Keratinocyte (primary cell): ENCODE measurements around the gene RNF123. TPM values are rescaled to one million over a fixed set of nuclear protein-coding genes. Genes with fewer than 3 reads are reported as not detected.
A peak's percentile ranks its signal among the peaks of the same experiment; 100 is the strongest.

Source experiments
- DNase-seq: peaks from one replicate; pipeline ENCODE4 v3.0.0-alpha.2; 2011; ENCODE audit warnings: low read depth, missing footprints, low spot score
- FAIRE-seq: peaks from 2 replicates; lab custom pipeline; 2011; peaks lifted over from hg19 to GRCh38; lab: Jason Lieb, UNC
- H2AFZ ChIP-seq: 2 replicates; pipeline ENCODE4 v1.6.0; 2012; ENCODE audit warnings: low read length, control low read depth, inconsistent platforms; ENCODE audit not compliant: control insufficient read depth
- H3K27ac ChIP-seq: 2 replicates; pipeline ENCODE4 v1.5.1; 2011; ENCODE audit warnings: low read length; ENCODE audit not compliant: control insufficient read depth, insufficient read depth
- H3K27me3 ChIP-seq: 3 replicates; pipeline ENCODE4 v1.6.0; 2011; ENCODE audit warnings: low read length; ENCODE audit not compliant: control insufficient read depth, insufficient read depth; ENCODE audit errors: extremely low read depth
- H3K36me3 ChIP-seq, 2 experiments: 2 replicates in 1 of 2; 3 replicates in 1 of 2; pipeline ENCODE4 v1.5.1; 2011; ENCODE audit warnings: low read length in 2 of 2, mild to moderate bottlenecking in 1 of 2; ENCODE audit not compliant: control insufficient read depth in 2 of 2, insufficient read depth in 2 of 2; ENCODE audit errors: extremely low read depth in 1 of 2
- H3K4me1 ChIP-seq: 3 replicates; pipeline ENCODE4 v1.5.1; 2011; ENCODE audit warnings: low read length; ENCODE audit not compliant: control insufficient read depth, insufficient read depth; ENCODE audit errors: extremely low read depth
- H3K4me2 ChIP-seq: 3 replicates; pipeline ENCODE4 v1.6.0; 2011; ENCODE audit warnings: low read depth, low read length; ENCODE audit not compliant: control insufficient read depth, insufficient read depth; ENCODE audit errors: extremely low read depth
- H3K4me3 ChIP-seq, 3 experiments: fragments of 200-600 bp in 1 of 3; sonication (generic) in 1 of 3; 2 replicates in 2 of 3; 3 replicates in 1 of 3; pipeline ENCODE4 v1.5.1; 2011 to 2016; ENCODE audit warnings: low read length in 3 of 3, mild to moderate bottlenecking in 3 of 3, control low read depth in 2 of 3, inconsistent platforms in 1 of 3, low read depth in 1 of 3, mixed read lengths in 1 of 3, mixed run types in 1 of 3, moderate library complexity in 1 of 3; ENCODE audit not compliant: control insufficient read depth in 2 of 3, insufficient read depth in 2 of 3; ENCODE audit errors: extremely low read depth in 1 of 3
- H3K79me2 ChIP-seq: 2 replicates; pipeline ENCODE4 v1.6.0; 2012; ENCODE audit warnings: low read length; ENCODE audit not compliant: control insufficient read depth, insufficient read depth
- H3K9ac ChIP-seq: 3 replicates; pipeline ENCODE4 v1.6.0; 2011; ENCODE audit warnings: low read length; ENCODE audit not compliant: control insufficient read depth, insufficient read depth; ENCODE audit errors: extremely low read depth
- H3K9me1 ChIP-seq: 3 replicates; pipeline ENCODE4 v1.6.0; 2011; ENCODE audit warnings: low read length; ENCODE audit not compliant: control insufficient read depth, insufficient read depth; ENCODE audit errors: extremely low read depth
- H3K9me3 ChIP-seq: 2 replicates; pipeline ENCODE4 v1.5.1; 2012; ENCODE audit warnings: low read depth, low read length; ENCODE audit not compliant: control insufficient read depth
- H4K20me1 ChIP-seq: 3 replicates; pipeline ENCODE4 v1.6.0; 2011; ENCODE audit warnings: low read length; ENCODE audit not compliant: control insufficient read depth, insufficient read depth; ENCODE audit errors: extremely low read depth
- CTCF ChIP-seq, 3 experiments: IDR thresholded peaks in 1 of 3; conservative IDR thresholded peaks in 1 of 3; optimal IDR thresholded peaks in 1 of 3; 2 replicates in 2 of 3; 3 replicates in 1 of 3; pipeline versions ENCODE3 to v1.5.1; 2011; ENCODE audit warnings: low read length in 3 of 3, mild to moderate bottlenecking in 3 of 3, moderate library complexity in 2 of 3, control low read depth in 1 of 3, inconsistent platforms in 1 of 3; ENCODE audit not compliant: insufficient read depth in 2 of 3; ENCODE audit errors: extremely low read depth in 1 of 3
- EZH2 ChIP-seq: IDR thresholded peaks from one replicate; pipeline ENCODE4 v1.6.1; 2012; ENCODE audit warnings: inconsistent platforms, mild to moderate bottlenecking, low read length, moderate library complexity
- dilution Hi-C: fragments of 300-500 bp; cut with MboI; formaldehyde crosslinking; loops from one replicate; pipeline ENCODE4 v1.7.0; 2020; ENCODE audit warnings: low sequenced_read_pairs; ENCODE audit not compliant: extremely low pct_ligation_motif_present
- polyA plus RNA-seq, 5 experiments: library from polyadenylated mRNA; depleted of rRNA in 3 of 5; stranded (reverse) in 3 of 5; stranded (forward) in 1 of 5; unstranded in 1 of 5; fragments of >200 nt; gene quantifications; 1 replicate in 1 of 5; 2 replicates in 3 of 5; 3 replicates in 1 of 5; pipeline versions ENCODE4 v1.2.1 to v1.2.3, GENCODE V29; 2011 to 2012; ENCODE audit warnings: missing spikeins in 2 of 5, low read depth in 1 of 5, low replicate concordance in 1 of 5

RNF123 gene
- polyA plus RNA-seq, 1 donor (not counting 4 experiments of a cell fraction or from before 2014, with no cell fraction given) = 18.1 TPM

DNA sequence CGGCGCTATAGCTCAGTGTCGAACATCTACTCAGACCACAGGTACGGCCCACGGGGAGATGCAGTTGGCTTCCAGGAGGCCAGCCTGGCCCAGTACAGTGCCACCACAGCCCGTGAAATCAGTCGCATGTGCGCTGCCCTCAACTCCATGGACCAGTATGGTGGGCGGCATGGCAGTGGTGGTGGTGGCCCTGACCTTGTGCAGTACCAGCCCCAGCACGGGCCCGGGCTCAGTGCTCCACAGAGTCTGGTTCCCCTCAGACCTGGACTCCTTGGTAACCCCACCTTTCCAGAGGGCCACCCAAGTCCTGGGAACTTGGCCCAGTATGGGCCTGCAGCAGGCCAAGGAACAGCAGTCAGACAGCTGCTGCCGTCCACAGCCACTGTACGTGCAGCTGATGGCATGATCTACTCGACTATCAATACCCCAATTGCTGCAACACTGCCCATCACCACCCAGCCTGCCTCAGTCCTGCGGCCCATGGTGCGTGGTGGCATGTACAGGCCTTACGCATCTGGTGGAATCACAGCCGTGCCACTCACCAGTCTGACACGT, 33.5 kb upstream of the RNF123 start:
- Histone ChIP-seq H2AFZ (no peak overlapping the region), H3K9me1 (no peaks in the 10 kb centered on the region), H3K27me3 (peaks cover 25% of the 10 kb centered on the region), H3K9me3 (no peaks in the 10 kb centered on the region), H3K4me1 (no peaks in the 10 kb centered on the region), H3K36me3 (no peaks in the 10 kb centered on the region), H3K27ac (no peak overlapping the region), H3K4me2 (no peak overlapping the region), H3K79me2 (no peaks in the 10 kb centered on the region), H4K20me1 (no peaks in the 10 kb centered on the region), H3K4me3 (no peak overlapping the region), H3K9ac (no peak overlapping the region)
- dilution Hi-C loops = loop anchor here (25.0 kb wide), 1 partner anchor 94 kb away; the partner anchor contains the start of gene BSN
- TF ChIP-seq CTCF (optimal IDR thresholded peaks at IDR 0.05 in 1 of 3, IDR thresholded peaks at IDR 0.05 in 1 of 3, conservative IDR thresholded peaks at IDR 0.05 in 1 of 3; ENCODE audit: extremely low read depth in 1 of 3, insufficient read depth in 2 of 3, low read length in 3 of 3) = no peak
- TF ChIP-seq EZH2 = no peak
- DNase-seq = no peak
- FAIRE-seq = no peak

- Histone ChIP-seq H3K9me3 (no peaks in the 10 kb centered on the region), H2AFZ (no peak overlapping the region), H3K4me3 (no peak overlapping the region), H3K9me1 (no peaks in the 10 kb centered on the region), H3K9ac (no peak overlapping the region), H3K27me3 (peaks cover 25% of the 10 kb centered on the region), H3K36me3 (no peaks in the 10 kb centered on the region), H4K20me1 (no peaks in the 10 kb centered on the region), H3K27ac (no peak overlapping the region), H3K4me1 (no peaks in the 10 kb centered on the region), H3K4me2 (no peak overlapping the region), H3K79me2 (no peaks in the 10 kb centered on the region)
- no peak for TF ChIP-seq EZH2
- peak in 2 of 3 experiments; percentile 35 to 71 for TF ChIP-seq CTCF (optimal IDR thresholded peaks at IDR 0.05 in 1 of 3, IDR thresholded peaks at IDR 0.05 in 1 of 3, conservative IDR thresholded peaks at IDR 0.05 in 1 of 3; ENCODE audit: extremely low read depth in 1 of 3, insufficient read depth in 2 of 3, low read length in 3 of 3)
- FAIRE-seq = no peak
- dilution Hi-C loops = loop anchor here (25.0 kb wide), 1 partner anchor 94 kb away; the partner anchor contains the start of gene BSN
- DNase-seq = no peak
Measured at GRCh38 chr3:49656541-49657112, 32.7 kb upstream of the RNF123 start.
